HepG2 (cell line): ENCODE measurements around the gene ANKRD52.
"Not testable (repeated sequence)": the region's sequence is repeated elsewhere in the genome, so short reads cannot be mapped to it uniquely, and the experiment has no call there.

Experiments
- ASH2L ChIP-seq: fragments of 300-600, 200-600 bp; sonication (generic); IDR thresholded peaks from 2 replicates; pipeline ENCODE4 v1.7.0; 2017; ENCODE audit warnings: low read depth, mild to moderate bottlenecking, moderate library complexity, mixed read lengths, low read length; ENCODE audit not compliant: insufficient read length
- CEBPG ChIP-seq: IDR thresholded peaks from 2 replicates; pipeline ENCODE4 v1.6.1; 2016
- GATAD2A ChIP-seq: IDR thresholded peaks from 2 replicates; pipeline ENCODE4 v1.6.1; 2016
- USF2 ChIP-seq, 2 experiments: sonication (generic) in 1 of 2; formaldehyde crosslinking in 1 of 2; IDR thresholded peaks; 2 replicates each; pipeline versions ENCODE4 v1.5.1 to v1.6.1; 2011 to 2020; ENCODE audit warnings: borderline replicate concordance in 1 of 2, low read depth in 1 of 2, low read length in 1 of 2, mild to moderate bottlenecking in 1 of 2, missing genetic modification reagents in 1 of 2, moderate library complexity in 1 of 2
- ZBTB20 ChIP-seq: sonication (generic); formaldehyde crosslinking; IDR thresholded peaks from 2 replicates; pipeline ENCODE4 v1.8.1; 2023; ENCODE audit warnings: missing genetic modification reagents, low read depth, mild to moderate bottlenecking, borderline replicate concordance

GRCh38 chr12:56196818-56197550 is 61.2 kb downstream of the ANKRD52 start:
- TF ChIP-seq ZBTB20 (CRISPR knock-in tag); CEBPG (CRISPR knock-in tag); USF2 (IDR thresholded peaks at IDR 0.05; ENCODE audit: low read depth, low read length); USF2 (CRISPR knock-in tag; IDR thresholded peaks at IDR 0.05; ENCODE audit: borderline replicate concordance); GATAD2A (CRISPR knock-in tag); ASH2L: not testable (repeated sequence)
